IMR-90 (cell line): ENCODE measurements around the gene PTPN11. TPM values are rescaled to one million over a fixed set of nuclear protein-coding genes. Genes with fewer than 3 reads are reported as not detected.

Source experiments
- ATAC-seq: fragments of 200-7000 bp; cut with Tn5 transposase; 2 replicates; pipeline ENCODE4 v1.9.1; 2020; ENCODE audit warnings: low read depth, mild to moderate bottlenecking, moderate library complexity
- BruUV-seq: library from RNA; stranded (reverse); fragments of 400-500 nt; replicated peaks from 2 replicates; lab custom pipeline; 2021; lab: Mats Ljungman, UMichigan
- CTCF ChIA-PET: fragments of 300-600 bp; formaldehyde crosslinking; extraction: SDS; loops from one replicate; lab custom pipeline; 2021; ENCODE audit warnings: antibody characterized with exemption; lab: Yijun Ruan, JAX
- POLR2A ChIA-PET: fragments of 300-600 bp; sonication (Branson Sonifier 250); formaldehyde crosslinking; loops from one replicate; lab custom pipeline; 2022; ENCODE audit warnings: antibody characterized with exemption; ENCODE audit not compliant: unreplicated experiment; lab: Charles Lee
- DNase-seq: peaks from one replicate; pipeline ENCODE4 v3.0.0; 2013
- H2AFZ ChIP-seq: replicated peaks from 2 replicates; pipeline ENCODE3; 2013; ENCODE audit warnings: low read length, mild to moderate bottlenecking; ENCODE audit not compliant: poor library complexity
- H2AK5ac ChIP-seq: 2 replicates; pipeline ENCODE4 v1.6.1; 2013; ENCODE audit warnings: low read depth, low read length, inconsistent platforms
- H2AK9ac ChIP-seq: replicated peaks from 2 replicates; pipeline ENCODE3; 2013; ENCODE audit warnings: mild to moderate bottlenecking, low read depth, low read length, moderate library complexity; ENCODE audit not compliant: poor library complexity
- H2BK120ac ChIP-seq: 2 replicates; pipeline ENCODE4 v1.6.1; 2013; ENCODE audit warnings: low read depth, low read length, inconsistent platforms
- H2BK15ac ChIP-seq: 3 replicates; pipeline ENCODE4 v1.6.1; 2013; ENCODE audit warnings: low read depth, low read length, inconsistent platforms
- H2BK20ac ChIP-seq: 2 replicates; pipeline ENCODE4 v1.6.1; 2013; ENCODE audit warnings: low read depth, mild to moderate bottlenecking, inconsistent platforms, low read length, moderate library complexity
- H2BK5ac ChIP-seq: 2 replicates; pipeline ENCODE4 v1.6.1; 2013; ENCODE audit warnings: mild to moderate bottlenecking, low read depth, low read length, inconsistent platforms; ENCODE audit not compliant: poor library complexity, severe bottlenecking
- H3K14ac ChIP-seq: replicated peaks from 2 replicates; pipeline ENCODE4 v1.6.1; 2013; ENCODE audit warnings: low read depth, low read length, inconsistent platforms
- H3K18ac ChIP-seq: 2 replicates; pipeline ENCODE4 v1.6.1; 2013; ENCODE audit warnings: low read depth, low read length, control low read depth
- H3K23ac ChIP-seq: 2 replicates; pipeline ENCODE4 v1.6.1; 2013; ENCODE audit warnings: low read depth, low read length, inconsistent platforms
- H3K27ac ChIP-seq: 2 replicates; pipeline ENCODE4 v1.5.1; 2013; ENCODE audit warnings: mild to moderate bottlenecking, control low read depth, low read length; ENCODE audit not compliant: insufficient read depth
- H3K27me3 ChIP-seq: 2 replicates; pipeline ENCODE4 v1.6.1; 2013; ENCODE audit warnings: low read length; ENCODE audit not compliant: control insufficient read depth, insufficient read depth
- H3K36me3 ChIP-seq: 2 replicates; pipeline ENCODE4 v1.6.1; 2013; ENCODE audit warnings: low read length, mixed read lengths; ENCODE audit not compliant: control insufficient read depth, insufficient read depth
- H3K4ac ChIP-seq: 2 replicates; pipeline ENCODE4 v1.6.1; 2013; ENCODE audit warnings: low read depth, low read length, inconsistent platforms
- H3K4me1 ChIP-seq: 2 replicates; pipeline ENCODE4 v1.6.1; 2013; ENCODE audit warnings: low read length, mixed read lengths; ENCODE audit not compliant: control insufficient read depth, insufficient read depth
- H3K4me2 ChIP-seq: 2 replicates; pipeline ENCODE4 v1.6.1; 2013; ENCODE audit warnings: low read depth, mild to moderate bottlenecking, control low read depth, low read length, moderate library complexity
- H3K4me3 ChIP-seq: 2 replicates; pipeline ENCODE4 v1.5.1; 2013; ENCODE audit warnings: low read depth, mild to moderate bottlenecking, control low read depth, low read length, moderate library complexity; ENCODE audit not compliant: insufficient read depth
- H3K56ac ChIP-seq: 2 replicates; pipeline ENCODE4 v1.6.1; 2013; ENCODE audit warnings: low read length, inconsistent platforms; ENCODE audit not compliant: insufficient read depth; ENCODE audit errors: extremely low read depth
- H3K79me1 ChIP-seq, 2 experiments: 2 replicates each; pipeline ENCODE4 v1.6.1; 2013; ENCODE audit warnings: low read length in 2 of 2, inconsistent platforms in 1 of 2, low read depth in 1 of 2
- H3K9ac ChIP-seq: 2 replicates; pipeline ENCODE4 v1.6.1; 2013; ENCODE audit warnings: low read depth, low read length, control low read depth
- H3K9me1 ChIP-seq: 2 replicates; pipeline ENCODE4 v1.6.1; 2013; ENCODE audit warnings: low read length, inconsistent platforms; ENCODE audit not compliant: insufficient read depth
- H3K9me3 ChIP-seq: 2 replicates; pipeline ENCODE4 v1.6.1; 2013; ENCODE audit warnings: low read length; ENCODE audit not compliant: control insufficient read depth, insufficient read depth
- H4K20me1 ChIP-seq: 2 replicates; pipeline ENCODE4 v1.6.1; 2013; ENCODE audit warnings: low read length, inconsistent platforms; ENCODE audit not compliant: insufficient read depth
- H4K5ac ChIP-seq: 2 replicates; pipeline ENCODE4 v1.6.1; 2013; ENCODE audit warnings: mild to moderate bottlenecking, low read depth, low read length, control low read depth
- H4K8ac ChIP-seq, 2 experiments: 2 replicates each; pipeline ENCODE4 v1.6.1; 2013; ENCODE audit warnings: low read depth in 2 of 2, low read length in 2 of 2, control low read depth in 1 of 2, inconsistent platforms in 1 of 2
- H4K91ac ChIP-seq: 2 replicates; pipeline ENCODE4 v1.6.1; 2013; ENCODE audit warnings: low read depth, low read length, inconsistent platforms; ENCODE audit not compliant: insufficient read depth
- CEBPB ChIP-seq: IDR thresholded peaks from 2 replicates; pipeline ENCODE4 v1.6.1; 2012; ENCODE audit warnings: low read depth, low read length, improper control_type of control experiment
- FOS ChIP-seq: fragments of 150-350 bp; IDR thresholded peaks from 2 replicates; pipeline ENCODE4 v1.6.1; 2016; ENCODE audit warnings: low read depth, low read length
- MXI1 ChIP-seq: IDR thresholded peaks from 2 replicates; pipeline ENCODE4 v1.6.1; 2012; ENCODE audit warnings: low read depth, mild to moderate bottlenecking, low read length, moderate library complexity, borderline replicate concordance
- POLR2A ChIP-seq: IDR thresholded peaks from 2 replicates; pipeline ENCODE4 v1.6.1; 2012; ENCODE audit warnings: mild to moderate bottlenecking, low read depth, low read length
- RAD21 ChIP-seq: IDR thresholded peaks from 2 replicates; pipeline ENCODE4 v1.6.1; 2012; ENCODE audit warnings: low read length, improper control_type of control experiment
- WGBS, 2 experiments: methylation state at CpG; one replicate each; pipeline versions ENCODE4 v1.1.5 to v1.1.7; 2013; ENCODE audit warnings: missing lambda C conversion rate in 2 of 2; ENCODE audit not compliant: insufficient read length in 1 of 2; ENCODE audit errors: extremely low coverage in 2 of 2; 5-methylcytosine and 5-hydroxymethylcytosine counted together
- dilution Hi-C: fragments of 300-500 bp; cut with HindIII; formaldehyde crosslinking; loops from one replicate; pipeline ENCODE4 v1.14.3; 2018; ENCODE audit warnings: low sequenced_read_pairs; ENCODE audit not compliant: unreplicated experiment
- in situ Hi-C: fragments of 300-500 bp; cut with MboI; formaldehyde crosslinking; loops from 3 replicates; pipeline ENCODE4 v1.14.3; 2019; ENCODE audit warnings: low sequenced_read_pairs, inconsistent platforms, mixed read lengths
- intact Hi-C: fragments of 100-400 bp; cut with micrococcal nuclease; formaldehyde crosslinking; loops from 2 replicates; pipeline ENCODE4 v1.10.0; 2022
- polyA plus RNA-seq, 3 experiments: library from polyadenylated mRNA; depleted of rRNA; stranded (reverse); fragments of >200 nt; gene quantifications; 2 replicates each; pipeline ENCODE4 v1.2.3, GENCODE V29; 2012; ENCODE audit warnings: low replicate concordance in 1 of 3
- total RNA-seq: library from RNA; depleted of rRNA; stranded (reverse); fragments of >200 nt; gene quantifications from 2 replicates; pipeline ENCODE4 v1.2.3, GENCODE V29; 2012
- TF ChIP-seq, protein P1 (sequence below): fragments of 150-350 bp; IDR thresholded peaks from 2 replicates; pipeline ENCODE4 v1.6.1; 2016; ENCODE audit warnings: low read depth, mild to moderate bottlenecking, low read length, moderate library complexity, borderline replicate concordance

The PTPN11 gene
- total and polyA plus RNA-seq, 2 of the 4 experiments (the other 2 are of a cell fraction): 52.9 to 135 TPM

DNA sequence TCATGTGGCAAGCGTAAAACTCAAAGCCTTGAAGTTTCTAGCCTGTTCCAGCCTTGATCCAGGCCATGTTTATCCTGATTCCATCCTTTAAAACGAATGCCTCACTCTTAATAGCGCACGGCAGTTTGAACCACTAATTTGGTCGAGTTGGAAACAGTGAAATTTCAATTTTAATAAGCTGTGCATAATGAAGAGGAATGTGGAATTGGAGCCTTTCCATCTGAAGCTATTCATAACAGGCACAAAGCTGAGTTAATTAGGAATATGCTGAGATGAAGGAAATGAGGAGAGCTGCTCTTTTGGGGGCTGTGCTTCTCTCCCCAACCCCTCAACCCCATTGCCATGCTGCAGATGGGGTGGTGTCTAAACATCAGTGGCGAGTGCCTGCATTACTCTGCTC is 70.7 kb downstream of the PTPN11 start:
- Histone ChIP-seq H4K5ac (no peak overlapping the region), H3K27ac (no peak overlapping the region), H2AK9ac (no peak overlapping the region), H3K27me3 (no peaks in the 10 kb centered on the region), H4K91ac (no peak overlapping the region), H2BK5ac (no peak overlapping the region), H3K36me3 (peaks cover 33% of the 10 kb centered on the region), H3K23ac (no peak overlapping the region), H2AK5ac (no peak overlapping the region), H3K18ac (no peak overlapping the region), H3K4me3 (no peak overlapping the region), H2BK15ac (no peak overlapping the region), H3K14ac (no peak overlapping the region), H4K8ac (no peak overlapping the region), H3K56ac (no peak overlapping the region), H4K20me1 (no peaks in the 10 kb centered on the region), H2BK20ac (no peak overlapping the region), H3K9ac (no peak overlapping the region), H3K4ac (no peak overlapping the region), H3K4me1 (no peaks in the 10 kb centered on the region), H3K79me1 (peaks cover 2 to 5% of the 10 kb centered on the region in 2 experiments; a peak in 3 of 4 replicates), H3K9me3 (no peaks in the 10 kb centered on the region), H3K9me1 (no peaks in the 10 kb centered on the region), H2BK120ac (no peak overlapping the region), H2AFZ (no peak overlapping the region), H3K4me2 (no peak overlapping the region)
- POLR2A ChIA-PET: no interaction called here
- in situ Hi-C loops (no loop called here), intact Hi-C loops (no loop called here), dilution Hi-C loops (no loop called here)
- 58% methylated on average over 2 of the region's 6 CpGs; no CpG with 5 or more reads in 1 of the 2 experiments for WGBS, 2 experiments
- ATAC-seq (no peak), DNase-seq (no peak)
- TF ChIP-seq POLR2A (no peak), MXI1 (no peak), CEBPB (no peak), FOS (no peak), RAD21 (no peak)
- TF ChIP-seq, protein P1, sequence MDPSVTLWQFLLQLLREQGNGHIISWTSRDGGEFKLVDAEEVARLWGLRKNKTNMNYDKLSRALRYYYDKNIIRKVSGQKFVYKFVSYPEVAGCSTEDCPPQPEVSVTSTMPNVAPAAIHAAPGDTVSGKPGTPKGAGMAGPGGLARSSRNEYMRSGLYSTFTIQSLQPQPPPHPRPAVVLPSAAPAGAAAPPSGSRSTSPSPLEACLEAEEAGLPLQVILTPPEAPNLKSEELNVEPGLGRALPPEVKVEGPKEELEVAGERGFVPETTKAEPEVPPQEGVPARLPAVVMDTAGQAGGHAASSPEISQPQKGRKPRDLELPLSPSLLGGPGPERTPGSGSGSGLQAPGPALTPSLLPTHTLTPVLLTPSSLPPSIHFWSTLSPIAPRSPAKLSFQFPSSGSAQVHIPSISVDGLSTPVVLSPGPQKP: no peak
- BruUV-seq: no TSS peak
- CTCF ChIA-PET: interaction anchor here (0.6 kb wide), 1 partner anchor 839 kb away, joined by 3 read pairs; no protein-coding TSS in a partner anchor
